ENCODE data around the gene SDK1.

SDK1 gene

DNA sequence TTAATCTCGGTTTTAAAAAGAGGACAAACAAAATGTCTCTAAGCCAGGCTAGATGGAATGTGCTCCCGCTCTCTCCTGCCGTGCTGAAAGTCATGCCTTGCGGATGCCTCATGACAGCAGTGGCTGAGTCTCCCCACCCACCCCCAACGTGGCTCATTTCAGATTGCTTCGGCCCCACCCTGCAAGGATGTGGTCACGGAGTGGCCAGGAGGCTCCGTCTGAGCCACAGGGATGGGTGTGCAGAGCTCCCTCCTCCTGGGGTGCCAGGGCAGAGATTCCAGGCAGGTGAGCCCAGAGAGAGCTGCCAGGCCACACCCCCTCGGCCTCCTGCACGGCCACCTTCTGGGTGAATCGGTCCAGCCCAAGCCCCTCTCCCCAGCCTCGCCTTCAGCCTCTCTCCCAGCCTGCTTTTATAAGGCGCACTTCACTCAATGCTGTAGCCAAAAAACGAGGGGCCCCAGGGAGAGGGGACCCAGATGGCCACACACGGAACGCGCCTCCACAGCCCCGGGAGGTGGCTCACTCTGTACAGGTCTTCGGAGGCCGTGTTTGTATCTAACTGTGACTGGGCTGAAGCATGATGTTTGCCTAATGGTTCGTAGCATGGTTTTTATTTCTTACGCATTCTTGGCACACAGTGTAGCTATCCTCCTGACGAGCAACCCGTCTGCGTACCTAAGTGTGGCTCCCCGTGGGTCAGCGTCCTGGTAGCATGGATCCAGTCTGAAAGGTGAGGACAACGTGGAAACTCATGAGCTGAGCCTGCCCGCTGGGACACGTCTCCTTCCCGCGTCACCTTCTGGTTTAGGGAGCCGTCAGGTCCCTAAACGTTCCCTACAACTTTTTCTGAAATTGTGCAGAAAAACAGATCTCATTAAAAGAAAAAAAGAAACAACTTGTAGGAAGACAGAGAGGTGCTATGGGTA is 967.3 kb downstream of the SDK1 start:
- no peak overlapping the region for H3K4me3 ChIP-seq (ENCODE audit: low read depth in 1 of 2, low read length in 2 of 2)
- no peak overlapping the region for H3K9ac ChIP-seq (ENCODE audit: low read depth, low read length)
- no peaks in the 10 kb centered on the region for H3K4me1 ChIP-seq (ENCODE audit: insufficient read depth, low read length)
- no peaks in the 10 kb centered on the region for H4K20me1 ChIP-seq (ENCODE audit: insufficient read depth, low read length)
- H3K9me3 ChIP-seq (ENCODE audit: insufficient read depth, low read length, severe bottlenecking): no peaks in the 10 kb centered on the region
- no peak overlapping the region for H2AFZ ChIP-seq (ENCODE audit: low read depth, low read length)
- H3K4me2 ChIP-seq (ENCODE audit: insufficient read depth, low read length): no peak overlapping the region
- no peak overlapping the region for H3K27ac ChIP-seq (ENCODE audit: low read length)
- no peak for TF ChIP-seq EZH2 (IDR thresholded peaks at IDR 0.05; ENCODE audit: borderline replicate concordance, low read depth, low read length, severe bottlenecking)
- TF ChIP-seq, protein P1, sequence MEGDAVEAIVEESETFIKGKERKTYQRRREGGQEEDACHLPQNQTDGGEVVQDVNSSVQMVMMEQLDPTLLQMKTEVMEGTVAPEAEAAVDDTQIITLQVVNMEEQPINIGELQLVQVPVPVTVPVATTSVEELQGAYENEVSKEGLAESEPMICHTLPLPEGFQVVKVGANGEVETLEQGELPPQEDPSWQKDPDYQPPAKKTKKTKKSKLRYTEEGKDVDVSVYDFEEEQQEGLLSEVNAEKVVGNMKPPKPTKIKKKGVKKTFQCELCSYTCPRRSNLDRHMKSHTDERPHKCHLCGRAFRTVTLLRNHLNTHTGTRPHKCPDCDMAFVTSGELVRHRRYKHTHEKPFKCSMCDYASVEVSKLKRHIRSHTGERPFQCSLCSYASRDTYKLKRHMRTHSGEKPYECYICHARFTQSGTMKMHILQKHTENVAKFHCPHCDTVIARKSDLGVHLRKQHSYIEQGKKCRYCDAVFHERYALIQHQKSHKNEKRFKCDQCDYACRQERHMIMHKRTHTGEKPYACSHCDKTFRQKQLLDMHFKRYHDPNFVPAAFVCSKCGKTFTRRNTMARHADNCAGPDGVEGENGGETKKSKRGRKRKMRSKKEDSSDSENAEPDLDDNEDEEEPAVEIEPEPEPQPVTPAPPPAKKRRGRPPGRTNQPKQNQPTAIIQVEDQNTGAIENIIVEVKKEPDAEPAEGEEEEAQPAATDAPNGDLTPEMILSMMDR (IDR thresholded peaks at IDR 0.05; ENCODE audit: borderline replicate concordance, extremely low read depth, low read length, poor library complexity, severe bottlenecking): no peak
- no peaks in the 10 kb centered on the region for H3K36me3 ChIP-seq (ENCODE audit: insufficient read depth, low read length)
- H3K27me3 ChIP-seq (ENCODE audit: insufficient read depth, low read length, poor library complexity): no peaks in the 10 kb centered on the region
- ATAC-seq (ENCODE audit: insufficient read depth, low read depth) (no peak), DNase-seq (no peak)
- H3K79me2 ChIP-seq (ENCODE audit: insufficient read depth, low read length): no peaks in the 10 kb centered on the region

DNA sequence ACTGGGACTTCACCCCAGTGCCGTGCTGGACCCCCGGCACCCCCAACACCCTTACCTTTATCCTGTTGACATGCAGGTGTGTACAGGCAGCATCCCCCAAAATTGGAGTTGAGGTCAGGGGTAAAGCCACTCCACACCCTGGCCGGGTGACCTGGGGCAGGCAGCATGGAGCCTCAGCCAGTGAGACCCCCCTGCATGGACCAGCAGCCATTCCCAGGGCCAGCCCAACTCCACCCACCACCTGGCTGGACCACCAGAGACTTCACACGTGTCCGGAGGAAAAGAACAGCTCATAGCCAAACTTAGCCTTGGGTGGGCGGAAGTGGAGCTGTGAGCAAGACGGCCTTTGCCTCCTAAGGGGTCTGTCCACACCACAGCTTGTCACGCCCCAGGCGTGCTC is 968.0 kb downstream of the SDK1 start:
- Histone ChIP-seq H3K79me2 (ENCODE audit: insufficient read depth, low read length) (no peaks in the 10 kb centered on the region), H3K27me3 (ENCODE audit: insufficient read depth, low read length, poor library complexity) (no peaks in the 10 kb centered on the region), H3K9me3 (ENCODE audit: insufficient read depth, low read length, severe bottlenecking) (no peaks in the 10 kb centered on the region), H3K4me2 (ENCODE audit: insufficient read depth, low read length) (no peak overlapping the region), H3K4me3 (ENCODE audit: low read depth in 1 of 2, low read length in 2 of 2) (no peak overlapping the region), H2AFZ (ENCODE audit: low read depth, low read length) (no peak overlapping the region), H4K20me1 (ENCODE audit: insufficient read depth, low read length) (no peaks in the 10 kb centered on the region), H3K27ac (ENCODE audit: low read length) (no peak overlapping the region), H3K36me3 (ENCODE audit: insufficient read depth, low read length) (no peaks in the 10 kb centered on the region), H3K4me1 (ENCODE audit: insufficient read depth, low read length) (no peaks in the 10 kb centered on the region), H3K9ac (ENCODE audit: low read depth, low read length) (no peak overlapping the region)
- TF ChIP-seq EZH2 (IDR thresholded peaks at IDR 0.05; ENCODE audit: borderline replicate concordance, low read depth, low read length, severe bottlenecking): no peak
- TF ChIP-seq, protein P1 (IDR thresholded peaks at IDR 0.05; ENCODE audit: borderline replicate concordance, extremely low read depth, low read length, poor library complexity, severe bottlenecking): no peak
- DNase-seq (no peak), ATAC-seq (ENCODE audit: insufficient read depth, low read depth) (no peak)

DNA sequence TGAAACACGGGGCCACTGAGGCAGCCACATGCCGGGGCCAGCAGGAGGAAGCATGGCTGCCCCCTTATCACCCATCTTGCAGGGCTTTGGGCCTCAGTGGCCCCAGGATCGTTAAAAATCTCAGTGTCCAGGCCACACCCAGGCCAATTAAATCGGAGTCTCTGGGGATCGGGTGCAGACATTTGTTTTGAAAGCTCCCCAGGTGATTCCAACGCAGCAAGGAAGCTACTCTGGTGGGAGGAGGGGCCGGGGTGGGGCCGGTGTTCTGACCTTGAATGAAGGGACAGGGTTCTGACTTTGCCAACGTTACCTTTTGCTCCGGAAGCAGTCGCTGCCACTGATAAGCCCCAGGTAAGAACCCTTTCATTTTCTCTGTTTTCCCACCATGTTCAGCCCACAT is 968.7 kb downstream of the SDK1 start:
- H3K9ac ChIP-seq (ENCODE audit: low read depth, low read length): no peak overlapping the region
- H3K4me3 ChIP-seq (ENCODE audit: low read depth in 1 of 2, low read length in 2 of 2): no peak overlapping the region
- no peak overlapping the region for H3K27ac ChIP-seq (ENCODE audit: low read length)
- H3K4me1 ChIP-seq (ENCODE audit: insufficient read depth, low read length): no peaks in the 10 kb centered on the region
- no peaks in the 10 kb centered on the region for H4K20me1 ChIP-seq (ENCODE audit: insufficient read depth, low read length)
- H2AFZ ChIP-seq (ENCODE audit: low read depth, low read length): no peak overlapping the region
- H3K36me3 ChIP-seq (ENCODE audit: insufficient read depth, low read length): no peaks in the 10 kb centered on the region
- H3K4me2 ChIP-seq (ENCODE audit: insufficient read depth, low read length): no peak overlapping the region
- TF ChIP-seq EZH2 (IDR thresholded peaks at IDR 0.05; ENCODE audit: borderline replicate concordance, low read depth, low read length, severe bottlenecking): no peak
- TF ChIP-seq, protein P1 (IDR thresholded peaks at IDR 0.05; ENCODE audit: borderline replicate concordance, extremely low read depth, low read length, poor library complexity, severe bottlenecking): no peak
- H3K27me3 ChIP-seq (ENCODE audit: insufficient read depth, low read length, poor library complexity): no peaks in the 10 kb centered on the region
- ATAC-seq (ENCODE audit: insufficient read depth, low read depth): no peak
- DNase-seq: no peak
- H3K9me3 ChIP-seq (ENCODE audit: insufficient read depth, low read length, severe bottlenecking): no peaks in the 10 kb centered on the region
- H3K79me2 ChIP-seq (ENCODE audit: insufficient read depth, low read length): no peaks in the 10 kb centered on the region
